Measurements from ENCODE around the gene NUCB2. TPM values are rescaled to one million over a fixed set of nuclear protein-coding genes. Genes with fewer than 3 reads are reported as not detected.

NUCB2 gene
- polyA plus RNA-seq, 1 of the 3 experiments (the other 2 are of a cell fraction): 25.0 TPM

DNA sequence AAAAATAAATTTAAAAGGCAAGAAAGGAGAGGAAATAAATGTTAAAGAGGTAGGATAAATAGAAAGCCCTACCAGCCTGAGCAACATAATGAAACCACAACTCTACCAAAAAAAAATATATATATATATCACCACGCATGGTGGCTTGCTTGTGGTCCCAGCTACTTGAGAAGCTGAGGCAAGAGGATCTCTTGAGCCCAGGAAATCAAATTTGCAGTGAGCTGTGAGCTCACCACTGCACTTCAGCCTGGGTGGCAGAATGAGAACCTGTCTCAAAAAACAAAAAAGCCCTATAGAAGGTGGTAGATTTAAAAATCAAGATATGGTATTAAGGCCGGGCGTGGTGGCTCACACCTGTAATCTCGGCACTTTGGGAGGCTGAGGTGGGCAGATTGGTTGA is 10.5 kb downstream of the NUCB2 start:
- H3K4me2 ChIP-seq: no peak overlapping the region
- no peaks in the 10 kb centered on the region for H4K20me1 ChIP-seq (ENCODE audit: insufficient read depth)
- 97% methylated on average over 4 of the region's 4 CpGs for WGBS (ENCODE audit: low lambda C conversion rate)
- no peaks in the 10 kb centered on the region for H3K79me2 ChIP-seq (ENCODE audit: insufficient read depth)
- H3F3A ChIP-seq (replicated peaks; ENCODE audit: insufficient read depth): no peaks in the 10 kb centered on the region
- ChIA-PET POLR2A (no interaction called here), CTCF (no interaction called here)
- no peak overlapping the region for H3K27ac ChIP-seq (ENCODE audit: low read depth in 2 of 2, low read length in 1 of 2)
- H3K9me2 ChIP-seq: no peaks in the 10 kb centered on the region
- DNase-seq: no peak
- no peak for TF ChIP-seq POLR2AphosphoS5 (IDR thresholded peaks at IDR 0.05; ENCODE audit: low read depth, low read length)
- no peak for TF ChIP-seq RXRA (IDR thresholded peaks at IDR 0.05; ENCODE audit: borderline replicate concordance, low read depth)
- TF ChIP-seq, protein P1, sequence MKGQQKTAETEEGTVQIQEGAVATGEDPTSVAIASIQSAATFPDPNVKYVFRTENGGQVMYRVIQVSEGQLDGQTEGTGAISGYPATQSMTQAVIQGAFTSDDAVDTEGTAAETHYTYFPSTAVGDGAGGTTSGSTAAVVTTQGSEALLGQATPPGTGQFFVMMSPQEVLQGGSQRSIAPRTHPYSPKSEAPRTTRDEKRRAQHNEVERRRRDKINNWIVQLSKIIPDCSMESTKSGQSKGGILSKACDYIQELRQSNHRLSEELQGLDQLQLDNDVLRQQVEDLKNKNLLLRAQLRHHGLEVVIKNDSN (IDR thresholded peaks at IDR 0.05; ENCODE audit: borderline replicate concordance, low read depth): no peak
- no peak for TF ChIP-seq ZBTB33 (IDR thresholded peaks at IDR 0.05; ENCODE audit: borderline replicate concordance, low read depth)
- TF ChIP-seq NFIC (IDR thresholded peaks at IDR 0.05; ENCODE audit: borderline replicate concordance): no peak
- TF ChIP-seq ELF1 (IDR thresholded peaks at IDR 0.05): no peak
- no peak for TF ChIP-seq IRF3 (IDR thresholded peaks at IDR 0.05; ENCODE audit: low read depth, low read length)
- TF ChIP-seq JUND (IDR thresholded peaks at IDR 0.05): no peak
- TF ChIP-seq, protein P2, sequence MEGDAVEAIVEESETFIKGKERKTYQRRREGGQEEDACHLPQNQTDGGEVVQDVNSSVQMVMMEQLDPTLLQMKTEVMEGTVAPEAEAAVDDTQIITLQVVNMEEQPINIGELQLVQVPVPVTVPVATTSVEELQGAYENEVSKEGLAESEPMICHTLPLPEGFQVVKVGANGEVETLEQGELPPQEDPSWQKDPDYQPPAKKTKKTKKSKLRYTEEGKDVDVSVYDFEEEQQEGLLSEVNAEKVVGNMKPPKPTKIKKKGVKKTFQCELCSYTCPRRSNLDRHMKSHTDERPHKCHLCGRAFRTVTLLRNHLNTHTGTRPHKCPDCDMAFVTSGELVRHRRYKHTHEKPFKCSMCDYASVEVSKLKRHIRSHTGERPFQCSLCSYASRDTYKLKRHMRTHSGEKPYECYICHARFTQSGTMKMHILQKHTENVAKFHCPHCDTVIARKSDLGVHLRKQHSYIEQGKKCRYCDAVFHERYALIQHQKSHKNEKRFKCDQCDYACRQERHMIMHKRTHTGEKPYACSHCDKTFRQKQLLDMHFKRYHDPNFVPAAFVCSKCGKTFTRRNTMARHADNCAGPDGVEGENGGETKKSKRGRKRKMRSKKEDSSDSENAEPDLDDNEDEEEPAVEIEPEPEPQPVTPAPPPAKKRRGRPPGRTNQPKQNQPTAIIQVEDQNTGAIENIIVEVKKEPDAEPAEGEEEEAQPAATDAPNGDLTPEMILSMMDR (IDR thresholded peaks at IDR 0.05): no peak
- TF ChIP-seq MXI1 (IDR thresholded peaks at IDR 0.05; ENCODE audit: low read depth, low read length): no peak
- no peak for TF ChIP-seq YY1 (IDR thresholded peaks at IDR 0.05; ENCODE audit: low read depth)
- no peak for TF ChIP-seq SIN3A (IDR thresholded peaks at IDR 0.05; ENCODE audit: borderline replicate concordance, low read depth, low read length)
- TF ChIP-seq EZH2phosphoT487 (IDR thresholded peaks at IDR 0.05; ENCODE audit: borderline replicate concordance, low read depth): no peak
- TF ChIP-seq REST (IDR thresholded peaks at IDR 0.05; ENCODE audit: low read depth, low read length): no peak
- no peak for TF ChIP-seq CHD2 (IDR thresholded peaks at IDR 0.05; ENCODE audit: low read length, partially characterized antibody)
- TF ChIP-seq FOXM1 (IDR thresholded peaks at IDR 0.05; ENCODE audit: low read depth): no peak
- no peak for TF ChIP-seq FOXJ3 (CRISPR knock-in tag; IDR thresholded peaks at IDR 0.05)
- TF ChIP-seq SMC3 (IDR thresholded peaks at IDR 0.05; ENCODE audit: low read depth, low read length): no peak
- H3K9ac ChIP-seq: no peak overlapping the region
- peaks cover 2 to 29% of the 10 kb centered on the region in 2 experiments for H3K36me3 ChIP-seq (replicated peaks in 1 of 2; ENCODE audit: control insufficient read depth in 1 of 2, insufficient read depth in 2 of 2, low read length in 1 of 2)
- no peak overlapping the region for H2AFZ ChIP-seq (ENCODE audit: low read depth)
- H3K9me3 ChIP-seq: no peaks in the 10 kb centered on the region
- no peaks in the 10 kb centered on the region for H3K27me3 ChIP-seq (ENCODE audit: insufficient read depth)
- H3K4me3 ChIP-seq (ENCODE audit: low read depth in 2 of 2, low read length in 1 of 2): no peak overlapping the region
- no peaks in the 10 kb centered on the region for H3K4me1 ChIP-seq (ENCODE audit: control insufficient read depth in 1 of 2, insufficient read depth in 2 of 2, low read depth in 1 of 2, low read length in 1 of 2)

All from SK-N-SH (cell line).